ENCODE data around the gene PRAC2. TPM values are rescaled to one million over a fixed set of nuclear protein-coding genes. Genes with fewer than 3 reads are reported as not detected.

The PRAC2 gene
- polyA plus RNA-seq, 1 donor (not counting 4 experiments of a cell fraction or from before 2014, with no cell fraction given), result not detected

DNA sequence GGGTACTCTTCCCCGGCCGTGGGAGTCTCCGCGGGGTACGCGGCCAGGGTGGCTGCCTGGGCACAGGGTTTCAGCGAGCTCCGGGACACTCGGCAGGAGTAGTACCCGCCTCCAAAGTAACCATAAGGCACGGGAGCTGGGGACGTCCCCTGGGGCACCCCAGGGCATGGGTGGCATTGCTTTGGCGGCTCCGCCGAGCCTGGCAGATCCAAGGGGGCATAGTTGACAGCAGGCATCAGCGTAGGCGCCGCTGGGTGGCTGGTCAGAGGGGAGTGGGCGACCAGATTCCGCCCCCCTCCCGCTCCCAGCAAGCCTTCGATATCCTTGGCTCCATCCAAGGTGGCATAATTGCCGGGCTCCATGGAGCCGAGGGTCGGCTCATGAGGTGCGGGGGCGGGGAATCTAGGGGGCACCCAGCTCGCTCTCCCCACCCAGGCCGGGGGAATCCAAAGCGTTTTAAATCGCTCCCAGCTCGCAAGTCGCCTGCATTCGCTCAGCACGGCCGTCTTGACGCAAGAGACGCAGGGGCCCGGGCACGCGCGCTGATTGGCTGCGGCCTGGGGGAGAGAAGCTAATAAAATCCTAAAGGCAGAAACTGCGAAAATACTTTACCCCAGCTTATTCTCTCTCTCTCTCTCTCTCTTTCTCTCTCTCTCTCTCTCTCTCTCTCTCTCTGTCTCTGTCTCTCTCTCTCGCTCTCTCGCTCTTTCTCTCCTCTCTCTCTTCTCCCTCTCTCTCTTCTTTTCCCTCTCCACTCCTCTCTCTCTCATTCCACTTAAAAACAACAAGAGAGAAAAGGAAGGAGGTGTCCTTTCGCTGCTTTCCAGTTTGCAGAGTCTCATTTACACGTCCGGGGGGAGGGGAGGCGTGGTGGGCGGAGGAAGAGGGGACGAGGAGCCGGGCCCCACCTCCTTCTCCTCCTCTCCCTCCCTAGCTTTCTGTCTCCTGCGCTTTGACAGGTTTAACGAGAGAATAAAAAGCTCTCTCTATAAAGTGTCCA, 5.5 kb downstream of the PRAC2 start, which contains the start of gene HOXB13:
HOXB13 (minus strand) TSS at position 519 of the 1,000 bp plus-strand sequence; CDS start at position 362, 157 bp downstream.
- no peak for DNase-seq (ENCODE audit: low read depth, low spot score)
- H3K9me1 ChIP-seq (ENCODE audit: control insufficient read depth, extremely low read depth, insufficient read depth, low read length), result no peaks in the 10 kb centered on the region
- no peaks in the 10 kb centered on the region for H3K9me3 ChIP-seq (ENCODE audit: control insufficient read depth, low read depth, low read length)
- H3K27ac ChIP-seq (ENCODE audit: control insufficient read depth, insufficient read depth, low read length), result no peak within 1 kb of the TSS
- no peak within 1 kb of the TSS for H2AFZ ChIP-seq (ENCODE audit: control insufficient read depth, low read length)
- TF ChIP-seq CTCF (optimal IDR thresholded peaks at IDR 0.05 in 1 of 3, IDR thresholded peaks at IDR 0.05 in 1 of 3, conservative IDR thresholded peaks at IDR 0.05 in 1 of 3; ENCODE audit: extremely low read depth in 1 of 3, insufficient read depth in 2 of 3, low read length in 3 of 3) (no peak), EZH2 (IDR thresholded peaks at IDR 0.05; ENCODE audit: low read length) (peak; percentile 69)
- H3K27me3 ChIP-seq (ENCODE audit: control insufficient read depth, extremely low read depth, insufficient read depth, low read length), result peaks cover 99% of the 10 kb centered on the region
- FAIRE-seq, result no peak
- no peaks in the 10 kb centered on the region for H3K36me3 ChIP-seq (ENCODE audit: control insufficient read depth in 2 of 2, extremely low read depth in 1 of 2, insufficient read depth in 2 of 2, low read length in 2 of 2)
- H4K20me1 ChIP-seq (ENCODE audit: control insufficient read depth, extremely low read depth, insufficient read depth, low read length), result no peaks in the 10 kb centered on the region
- peaks cover under 1% of the 10 kb centered on the region for H3K4me1 ChIP-seq (ENCODE audit: control insufficient read depth, extremely low read depth, insufficient read depth, low read length)
- H3K4me2 ChIP-seq (ENCODE audit: control insufficient read depth, extremely low read depth, insufficient read depth, low read depth, low read length), result peak within 1 kb of the TSS; percentile 27
- H3K79me2 ChIP-seq (ENCODE audit: control insufficient read depth, insufficient read depth, low read length), result no peaks in the 10 kb centered on the region
- dilution Hi-C loops (cut with MboI; ENCODE audit: extremely low pct_ligation_motif_present, low sequenced_read_pairs), result no loop called here
- no peak within 1 kb of the TSS for H3K9ac ChIP-seq (ENCODE audit: control insufficient read depth, extremely low read depth, insufficient read depth, low read length)
- H3K4me3 ChIP-seq (ENCODE audit: control insufficient read depth in 2 of 3, extremely low read depth in 1 of 3, insufficient read depth in 2 of 3, low read depth in 1 of 3, low read length in 3 of 3), result peak within 1 kb of the TSS in 1 of 3 experiments; percentile 15

- Histone ChIP-seq H3K9me1 (ENCODE audit: control insufficient read depth, extremely low read depth, insufficient read depth, low read length) (no peaks in the 10 kb centered on the region), H3K79me2 (ENCODE audit: control insufficient read depth, insufficient read depth, low read length) (no peaks in the 10 kb centered on the region), H3K9me3 (ENCODE audit: control insufficient read depth, low read depth, low read length) (no peaks in the 10 kb centered on the region), H3K4me2 (ENCODE audit: control insufficient read depth, extremely low read depth, insufficient read depth, low read depth, low read length) (no peak overlapping the region), H3K27me3 (ENCODE audit: control insufficient read depth, extremely low read depth, insufficient read depth, low read length) (peaks cover 99% of the 10 kb centered on the region), H3K27ac (ENCODE audit: control insufficient read depth, insufficient read depth, low read length) (no peak overlapping the region), H2AFZ (ENCODE audit: control insufficient read depth, low read length) (no peak overlapping the region), H3K36me3 (ENCODE audit: control insufficient read depth in 2 of 2, extremely low read depth in 1 of 2, insufficient read depth in 2 of 2, low read length in 2 of 2) (no peaks in the 10 kb centered on the region), H4K20me1 (ENCODE audit: control insufficient read depth, extremely low read depth, insufficient read depth, low read length) (no peaks in the 10 kb centered on the region), H3K9ac (ENCODE audit: control insufficient read depth, extremely low read depth, insufficient read depth, low read length) (no peak overlapping the region), H3K4me3 (ENCODE audit: control insufficient read depth in 2 of 3, extremely low read depth in 1 of 3, insufficient read depth in 2 of 3, low read depth in 1 of 3, low read length in 3 of 3) (no peak overlapping the region), H3K4me1 (ENCODE audit: control insufficient read depth, extremely low read depth, insufficient read depth, low read length) (no peaks in the 10 kb centered on the region)
- FAIRE-seq (no peak), DNase-seq (ENCODE audit: low read depth, low spot score) (no peak)
- TF ChIP-seq CTCF (optimal IDR thresholded peaks at IDR 0.05 in 1 of 3, IDR thresholded peaks at IDR 0.05 in 1 of 3, conservative IDR thresholded peaks at IDR 0.05 in 1 of 3; ENCODE audit: extremely low read depth in 1 of 3, insufficient read depth in 2 of 3, low read length in 3 of 3), result no peak
- TF ChIP-seq EZH2 (IDR thresholded peaks at IDR 0.05; ENCODE audit: low read length), result peak; percentile 86
- dilution Hi-C loops (cut with MboI; ENCODE audit: extremely low pct_ligation_motif_present, low sequenced_read_pairs), result no loop called here
Measured at GRCh38 chr17:48729335-48730239, 6.6 kb downstream of the PRAC2 start.

All from keratinocyte (primary cell).